ENCODE results near the gene RYR1.
"Not testable (repeated sequence)": the region's sequence is repeated elsewhere in the genome, so short reads cannot be mapped to it uniquely, and the experiment has no call there.

RYR1 gene

GRCh38 chr19:38616265-38616664 lies 182.8 kb downstream of the RYR1 start:
- DNase-seq (ENCODE audit: low spot score) = no peak

GRCh38 chr19:38617283-38617763 lies 183.8 kb downstream of the RYR1 start:
- DNase-seq (ENCODE audit: low spot score) = peak; percentile 65

GRCh38 chr19:38617764-38618589 lies 184.5 kb downstream of the RYR1 start, which contains the start of gene MAP4K1:
MAP4K1 (minus strand) TSS chr19:38617953; CDS start chr19:38617895, 58 bp downstream.
- DNase-seq (ENCODE audit: low spot score) = peak; percentile 98

GRCh38 chr19:38618590-38619360 lies 185.3 kb downstream of the RYR1 start, which contains the start of gene EIF3K:
EIF3K (plus strand) TSS chr19:38619188; CDS start chr19:38619269, 81 bp downstream.
- peak; percentile 99 for DNase-seq (ENCODE audit: low spot score)

GRCh38 chr19:38619361-38620174 lies 186.1 kb downstream of the RYR1 start:
- no peak for DNase-seq (ENCODE audit: low spot score)

GRCh38 chr19:38624822-38625221 lies 191.3 kb downstream of the RYR1 start:
- no peak for DNase-seq (ENCODE audit: low spot score)

GRCh38 chr19:38626401-38626800 lies 192.9 kb downstream of the RYR1 start:
- DNase-seq (ENCODE audit: low spot score) = no peak

GRCh38 chr19:38629568-38629967 lies 196.1 kb downstream of the RYR1 start:
- DNase-seq (ENCODE audit: low spot score) = no peak

- DNase-seq (ENCODE audit: low spot score) = not testable (repeated sequence)
Observed at GRCh38 chr19:38631301-38631700, 197.8 kb downstream of the RYR1 start.

- not testable (repeated sequence) for DNase-seq (ENCODE audit: low spot score)
Observed at GRCh38 chr19:38631811-38632475, 198.5 kb downstream of the RYR1 start.

GRCh38 chr19:38632476-38633213 lies 199.2 kb downstream of the RYR1 start:
- DNase-seq (ENCODE audit: low spot score) = no peak

- DNase-seq (ENCODE audit: low spot score) = peak; percentile 83
Observed at GRCh38 chr19:38634757-38635482, 201.4 kb downstream of the RYR1 start.

GRCh38 chr19:38635483-38636399 lies 202.2 kb downstream of the RYR1 start:
- no peak for DNase-seq (ENCODE audit: low spot score)

Measured in NAMALWA (cell line).